NCI-H1694 (cell line): ENCODE results near the gene ARGLU1.
A peak's percentile ranks its signal among the peaks of the same experiment; 100 is the strongest.

Source experiments
- DNase-seq: peaks from one replicate; lab custom pipeline; 2025; lab: John Stamatoyannopoulos, UW

The ARGLU1 gene

DNA sequence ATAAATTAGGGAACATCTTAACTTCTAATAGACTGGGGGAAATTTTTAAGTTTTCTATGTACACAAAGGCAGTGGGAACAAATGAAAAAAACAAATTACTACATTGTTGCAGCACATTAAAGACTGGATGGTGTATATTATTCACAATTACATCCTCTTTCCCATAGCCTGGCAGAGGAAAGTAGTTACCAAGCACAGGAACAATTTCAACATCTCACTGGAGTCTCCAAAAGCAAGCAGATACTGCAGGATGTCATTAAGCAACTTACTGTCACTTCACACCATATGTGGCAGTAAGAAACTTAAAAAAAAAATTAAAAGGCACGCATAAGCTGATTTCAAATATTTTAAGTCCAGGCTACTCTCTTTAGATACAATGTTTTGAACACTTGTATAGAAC lies 26.1 kb downstream of the ARGLU1 start:
- no peak for DNase-seq

DNA sequence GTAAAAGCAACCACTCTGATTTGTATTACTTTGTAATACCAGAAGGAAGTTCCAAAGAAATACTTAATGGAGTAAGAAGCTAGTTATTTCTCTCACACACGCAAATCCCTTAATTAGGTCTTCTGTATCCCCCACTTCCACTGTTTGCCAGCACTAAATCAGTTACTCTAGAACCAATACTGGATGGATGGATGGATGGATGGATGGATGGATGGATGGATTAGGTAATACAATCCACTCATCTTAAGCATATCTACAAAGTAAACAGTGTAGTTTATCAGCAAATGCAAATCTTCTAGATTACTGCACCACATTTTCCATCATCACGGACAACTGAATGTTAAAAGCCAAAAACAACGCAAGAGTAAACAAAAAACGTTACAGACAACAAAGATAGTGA lies 27.3 kb downstream of the ARGLU1 start:
- DNase-seq = no peak

DNA sequence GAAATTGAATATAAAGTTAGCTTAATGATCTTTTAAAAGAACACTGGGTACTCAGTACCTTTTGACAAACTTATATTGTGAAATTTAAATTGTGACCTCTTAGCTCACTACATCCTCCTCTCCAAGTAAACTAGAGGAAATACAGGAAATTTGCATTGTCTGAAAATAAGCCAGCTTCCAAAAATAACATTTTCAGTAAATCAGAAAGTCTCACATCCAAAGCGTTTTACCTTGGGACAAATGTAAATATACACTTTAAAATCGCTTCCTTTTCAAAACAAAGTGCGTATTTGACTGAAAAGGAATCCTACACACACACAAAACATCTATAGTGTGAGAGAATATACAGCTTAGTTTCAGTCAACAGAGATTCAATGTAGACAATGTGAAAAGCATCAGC lies 30.4 kb downstream of the ARGLU1 start:
- no peak for DNase-seq

DNA sequence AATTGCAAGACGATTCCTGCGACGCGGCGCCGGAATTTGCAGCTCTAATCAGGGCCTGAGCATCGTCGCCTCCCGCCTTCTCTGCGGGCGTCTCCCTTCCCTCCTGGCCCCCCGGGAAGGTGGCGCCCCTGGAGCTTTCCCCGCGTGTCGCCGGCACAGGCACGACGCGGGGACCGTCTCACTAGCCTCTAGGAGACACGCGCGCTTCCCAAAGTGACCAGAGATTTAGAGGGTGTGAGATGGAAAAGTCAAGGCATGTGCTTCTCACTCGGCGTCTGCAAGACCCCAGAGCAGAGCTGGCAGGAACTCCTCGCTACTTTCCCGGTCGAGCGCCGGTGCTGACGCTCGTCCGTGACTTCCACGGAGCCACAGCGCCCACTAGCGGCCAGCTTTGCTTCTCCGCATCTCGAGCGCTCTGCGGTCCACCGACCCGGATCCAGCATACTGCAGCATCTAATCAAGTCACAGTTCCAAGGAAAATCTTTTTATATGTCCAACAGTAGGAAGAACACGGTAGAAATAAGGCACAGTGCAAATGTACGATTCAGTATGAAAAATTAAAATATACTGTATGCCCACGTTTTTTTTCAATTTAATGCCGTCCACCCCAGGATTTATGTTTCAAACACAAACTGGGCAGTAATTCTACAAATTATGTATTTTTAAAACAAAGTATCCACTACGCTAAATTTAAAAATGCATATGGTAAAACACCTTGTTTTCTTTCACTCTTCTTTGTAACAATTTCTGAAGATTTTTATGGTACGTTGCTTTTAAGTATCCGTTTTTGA lies 31.5 kb downstream of the ARGLU1 start:
- DNase-seq = peak; percentile 89

DNA sequence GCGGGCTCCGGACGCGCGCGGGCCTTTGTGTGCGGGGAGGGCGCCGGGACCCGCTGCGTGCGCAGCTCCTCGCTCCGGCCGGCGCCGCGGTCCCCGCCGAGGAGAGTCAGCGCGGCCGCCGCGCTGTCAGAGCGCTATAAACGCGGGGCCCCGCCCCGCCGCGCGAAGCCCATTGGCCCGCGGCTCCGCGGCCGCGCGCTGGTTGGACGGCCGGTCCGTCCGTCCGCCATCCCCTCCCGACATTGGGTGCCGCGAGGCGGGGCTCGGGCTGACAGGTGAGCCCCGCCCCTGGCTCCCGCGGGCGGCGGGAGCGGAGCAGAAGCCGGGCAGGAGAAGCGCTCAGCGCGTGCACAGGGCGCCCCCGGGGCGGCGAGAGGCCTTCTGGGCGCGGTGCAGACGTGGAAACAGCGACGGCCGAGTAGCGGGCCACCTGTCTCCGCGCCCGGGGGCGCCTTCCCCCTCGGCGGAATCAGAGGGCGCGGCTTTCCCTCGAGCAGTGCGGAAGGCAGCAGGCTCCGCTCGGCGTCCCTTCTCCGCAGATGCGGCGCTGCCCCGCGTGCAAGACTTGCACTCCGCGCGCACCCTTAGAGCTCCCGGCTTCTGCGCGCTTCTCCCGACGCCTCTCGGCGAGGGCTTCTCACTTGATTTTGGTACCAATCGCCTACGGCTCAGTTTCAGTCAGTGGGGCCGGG lies 32.2 kb downstream of the ARGLU1 start, which contains the start of gene EFNB2:
Gene EFNB2 (minus strand): TSS at position 111 of the 692 bp plus-strand sequence. CDS start 698 bp downstream, outside the sequence.
- peak; percentile 88 for DNase-seq

DNA sequence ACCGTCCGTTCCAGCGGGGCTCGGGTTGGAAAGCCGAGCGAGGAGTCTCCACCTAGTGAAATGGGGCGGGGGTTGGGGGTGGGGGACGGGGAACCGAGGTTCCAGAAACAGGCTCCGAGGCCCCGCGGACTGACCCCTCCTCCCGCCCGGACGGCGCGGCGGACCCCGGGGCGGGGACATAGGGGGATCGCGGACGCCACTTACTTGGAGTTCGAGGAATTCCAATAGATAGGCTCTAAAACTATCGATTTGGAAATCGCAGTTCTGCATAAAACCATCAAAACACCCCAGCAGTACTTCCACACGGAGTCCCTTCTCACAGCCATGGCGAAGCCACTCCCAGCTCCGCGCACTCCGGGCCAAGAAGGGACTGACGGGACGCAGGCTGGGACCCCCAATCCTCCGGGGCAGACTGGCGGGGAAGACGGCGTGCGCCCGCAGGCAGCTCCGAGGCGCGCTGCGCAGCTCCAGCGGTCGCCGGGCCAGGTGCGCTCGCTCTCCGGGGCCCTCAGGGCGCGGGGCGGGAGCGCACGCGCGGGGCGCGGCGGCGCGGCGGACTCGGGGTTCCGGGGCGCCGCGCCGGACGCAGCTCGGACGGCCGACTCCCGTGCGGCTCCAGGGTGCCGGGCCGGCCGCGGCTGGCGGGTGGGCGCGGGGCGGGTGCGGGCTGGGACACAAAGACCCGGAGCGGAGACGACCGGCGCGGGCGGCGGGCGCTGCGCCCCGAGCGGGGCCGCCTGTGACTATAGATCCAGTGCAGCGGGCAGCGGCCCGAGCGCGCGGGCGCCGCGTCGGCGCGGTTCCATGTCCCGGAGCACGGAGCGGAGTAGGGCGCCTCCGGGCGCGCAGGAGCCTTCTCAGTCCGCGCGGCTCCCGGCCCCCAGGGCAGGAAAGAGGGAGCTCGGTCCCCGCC lies 33.0 kb downstream of the ARGLU1 start:
- no peak for DNase-seq

DNA sequence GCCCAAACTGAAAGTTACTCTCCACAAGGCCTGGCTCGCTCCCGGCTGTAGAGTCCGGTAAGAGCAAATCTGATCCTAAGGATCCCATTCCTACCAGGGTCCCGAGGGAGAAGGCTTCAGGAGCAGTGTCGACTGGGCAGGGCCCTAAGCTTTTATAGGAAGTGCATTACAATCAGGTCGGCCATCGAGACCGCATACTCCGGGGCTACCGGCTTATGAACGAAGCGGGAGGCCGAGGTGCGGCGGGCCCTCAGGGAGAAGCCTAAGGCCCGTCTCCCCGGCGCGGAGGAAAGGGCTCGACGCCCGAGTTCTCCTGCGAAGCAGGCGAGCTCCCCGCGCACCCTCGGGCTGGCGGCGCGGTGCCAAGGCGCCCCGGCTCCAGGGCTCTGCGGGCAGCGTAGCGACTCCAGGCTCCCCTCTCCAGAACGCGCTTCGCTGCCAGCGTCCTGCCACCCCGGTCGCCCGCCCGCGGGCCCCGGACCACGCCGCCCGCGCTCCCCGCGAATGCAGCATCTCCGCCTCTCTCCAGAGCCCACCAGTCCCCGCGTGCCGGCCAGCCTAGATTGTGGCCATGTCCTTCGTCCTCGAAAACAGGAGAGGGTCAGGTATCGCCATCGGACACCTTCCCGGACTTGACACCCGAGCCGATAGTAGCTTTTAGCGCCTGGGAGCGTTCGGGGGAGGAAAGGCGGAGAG lies 33.8 kb downstream of the ARGLU1 start:
- peak; percentile 28 for DNase-seq

DNA sequence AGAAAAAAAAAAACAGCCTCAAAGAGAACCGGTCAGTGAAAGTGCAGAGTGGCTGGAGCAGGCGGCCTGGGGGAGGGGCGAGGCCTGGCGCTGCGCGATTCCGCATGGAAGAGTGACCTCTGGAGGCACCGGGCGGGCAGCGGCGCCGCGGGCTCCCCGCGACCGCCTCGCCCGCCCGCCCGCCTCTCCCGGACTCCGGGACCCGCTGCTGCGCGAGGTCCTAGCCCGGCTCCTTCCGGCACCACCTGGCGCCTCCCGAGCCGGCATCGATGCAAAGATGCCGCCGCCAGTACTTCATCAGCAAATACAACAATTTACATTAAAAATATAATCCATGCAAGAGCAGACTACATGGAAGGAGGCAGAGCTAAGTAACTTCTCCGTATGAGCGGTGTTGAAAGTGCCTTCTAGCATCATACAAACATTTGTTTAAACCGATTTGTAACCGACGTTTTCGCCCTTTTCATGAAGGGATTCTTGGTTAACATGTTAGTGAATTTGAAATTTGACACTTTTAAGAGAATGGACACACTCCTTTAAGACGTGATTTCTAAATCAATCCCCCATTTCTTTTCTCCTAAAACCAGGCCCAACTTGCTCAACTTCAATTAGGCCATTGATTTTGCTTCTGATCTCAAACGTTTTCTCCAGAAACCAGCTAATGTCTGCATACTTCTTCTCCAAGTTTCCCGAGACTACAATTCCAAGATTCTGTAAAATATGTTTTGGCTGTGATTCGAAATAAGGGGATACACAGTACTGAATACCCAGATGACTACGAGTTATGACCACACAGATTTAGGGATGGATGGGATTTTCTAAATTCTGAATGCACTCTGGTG lies 34.6 kb downstream of the ARGLU1 start:
- peak; percentile 30 for DNase-seq

DNA sequence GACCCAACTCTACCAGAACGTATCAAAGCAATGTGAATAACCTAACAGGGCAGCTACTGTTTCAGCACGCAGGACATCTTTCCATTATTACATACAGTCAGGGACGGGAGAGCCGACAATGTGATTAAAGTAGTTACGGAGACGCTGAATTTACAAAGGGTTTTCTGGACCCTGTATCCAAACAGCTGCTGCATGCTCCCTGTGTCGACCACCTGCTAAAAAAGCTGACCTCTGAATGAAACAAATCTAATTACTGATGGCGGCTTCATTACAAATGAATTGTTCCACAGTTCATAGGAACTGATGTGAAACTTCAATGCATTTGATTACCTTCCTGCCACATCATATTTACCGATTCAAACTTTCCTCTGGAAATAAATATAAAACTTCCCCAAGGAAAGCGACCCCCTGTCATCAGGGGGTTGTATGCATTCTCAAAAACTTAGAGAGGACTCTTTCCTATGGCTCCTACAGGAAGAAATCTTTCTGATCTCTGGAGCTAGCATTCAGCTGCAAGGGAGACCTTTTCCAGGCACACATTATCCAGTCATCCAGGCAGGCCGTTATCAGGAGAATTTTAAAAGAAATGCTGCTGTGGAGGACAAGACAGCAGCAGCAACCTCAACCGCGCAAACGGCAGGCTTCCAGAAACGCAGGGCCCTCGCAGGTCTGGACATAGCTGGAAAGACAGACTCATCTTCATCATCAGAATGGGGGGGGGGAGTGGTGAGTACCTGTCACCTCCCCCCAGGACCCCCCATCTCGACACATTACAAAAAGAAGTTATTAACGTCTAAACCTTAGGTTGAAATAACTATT lies 35.6 kb downstream of the ARGLU1 start:
- no peak for DNase-seq

DNA sequence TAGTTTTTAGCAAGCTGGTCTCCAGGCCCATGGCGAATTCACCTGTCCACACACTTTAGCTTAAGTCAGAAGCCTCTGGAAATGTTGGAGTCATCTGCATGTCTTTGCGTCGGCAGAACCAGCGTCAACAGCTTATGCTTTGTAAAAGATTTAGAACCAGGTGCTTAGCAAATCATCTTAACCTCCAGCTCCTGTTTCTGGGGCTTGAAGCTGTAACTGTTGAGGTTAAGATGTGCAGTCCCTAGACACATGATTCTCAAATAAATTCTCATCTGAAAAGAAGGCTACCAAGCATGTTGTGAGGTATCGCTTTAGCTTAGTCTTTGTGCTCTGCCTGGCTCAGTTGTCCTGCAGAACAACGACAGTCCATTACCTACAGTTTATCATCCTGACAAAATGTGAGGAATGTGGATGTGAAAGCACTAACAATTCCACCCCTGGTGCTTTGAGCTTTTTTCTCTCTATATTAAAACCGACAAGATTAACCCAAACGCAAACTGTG lies 36.9 kb downstream of the ARGLU1 start:
- DNase-seq = no peak

DNA sequence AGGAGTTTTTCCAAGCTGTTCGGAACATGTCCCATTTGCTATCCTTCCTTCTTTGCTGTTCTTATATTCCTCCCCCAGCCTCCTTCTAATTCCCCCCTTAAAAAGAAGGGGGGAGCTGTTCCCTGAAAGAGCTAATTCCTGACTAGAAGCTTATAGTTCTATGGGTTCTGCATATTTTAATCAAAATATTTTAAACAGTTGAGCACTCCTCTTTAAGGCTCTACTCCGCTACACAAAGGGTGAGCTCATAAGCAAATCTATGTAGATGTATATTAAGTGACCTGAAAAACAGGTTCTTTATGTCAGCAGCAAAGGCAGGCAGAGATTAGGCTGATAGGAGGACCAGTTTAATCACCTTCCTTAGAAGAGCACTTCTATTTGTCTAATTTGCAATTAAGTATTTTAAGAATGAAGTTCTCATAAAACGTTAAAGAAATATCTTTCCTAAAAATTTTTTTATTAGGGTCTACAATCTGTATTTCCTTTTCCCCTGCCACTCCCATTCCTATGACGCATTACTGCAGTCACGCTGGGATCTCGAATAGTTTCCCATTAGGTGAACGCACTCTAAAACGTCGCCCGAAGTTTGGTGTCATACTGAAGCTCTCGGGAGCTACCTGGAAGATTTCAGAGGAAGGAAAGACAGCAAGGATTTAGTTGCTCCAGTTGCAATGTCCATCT lies 37.6 kb downstream of the ARGLU1 start:
- no peak for DNase-seq

DNA sequence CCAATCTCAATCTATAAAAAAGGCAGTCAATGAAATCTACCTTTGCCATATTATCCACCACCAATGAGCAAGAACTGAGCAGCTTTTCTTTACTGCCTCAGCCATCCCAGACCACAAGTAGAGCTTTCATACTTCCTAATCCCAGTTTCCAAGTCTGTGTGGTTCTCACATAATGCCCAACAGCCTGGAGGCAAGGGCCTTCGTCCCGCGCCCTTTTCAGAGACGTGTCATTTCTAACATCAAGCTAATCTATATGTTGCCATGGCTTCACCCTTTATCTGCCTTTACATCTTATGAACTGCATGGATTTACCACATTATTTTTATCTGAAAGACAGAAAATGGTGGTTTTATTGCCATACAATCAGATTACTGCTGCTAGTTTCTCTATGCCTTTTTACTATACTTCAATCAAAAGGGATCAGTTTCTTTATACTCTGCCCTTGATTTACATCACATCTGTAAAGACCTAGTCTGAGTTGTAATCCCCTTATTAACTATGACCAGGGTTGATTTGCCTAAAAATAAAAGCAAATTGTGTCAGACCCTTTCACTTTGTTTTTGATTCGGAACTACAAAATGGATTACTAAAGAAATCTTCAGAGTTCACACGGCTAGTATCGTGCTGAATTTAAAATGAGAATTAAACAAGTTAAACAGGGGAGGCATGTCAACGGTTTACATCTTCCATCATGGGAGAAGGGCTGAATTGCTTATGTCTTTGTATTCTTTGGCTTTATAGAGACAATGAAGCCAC lies 38.3 kb downstream of the ARGLU1 start:
- DNase-seq = no peak

DNA sequence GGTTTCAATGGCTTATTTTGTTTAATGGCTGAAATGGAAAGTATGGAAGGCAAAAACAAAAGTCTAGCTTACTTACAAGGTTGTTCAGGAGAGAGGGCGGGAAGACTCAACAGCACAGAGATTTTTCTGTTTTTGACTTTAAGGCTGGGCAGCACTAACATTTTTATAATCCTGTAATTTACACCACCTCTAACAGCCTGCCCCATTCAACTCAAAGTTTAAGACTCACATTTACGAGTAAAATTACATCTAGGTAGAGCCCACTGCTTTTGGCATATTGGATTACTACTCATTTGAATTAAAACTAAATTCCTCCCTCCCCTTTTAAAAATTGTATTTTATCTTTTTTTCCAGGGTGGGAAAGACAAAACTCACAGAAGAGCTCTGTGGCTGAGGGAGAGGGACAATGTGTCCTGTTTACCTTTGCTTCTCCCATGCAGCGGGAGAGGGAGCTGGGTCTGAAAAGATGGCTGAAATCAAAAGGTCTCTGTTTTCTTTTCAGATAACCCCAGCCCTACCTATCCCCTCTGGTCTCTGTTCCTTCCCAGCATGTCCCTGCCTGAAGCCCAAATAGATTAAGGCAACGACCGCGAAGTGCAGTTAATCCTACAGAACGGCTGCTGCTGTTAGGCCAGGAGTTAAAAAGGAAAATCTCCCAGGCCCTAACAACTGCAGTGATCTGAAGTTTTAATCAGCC lies 39.1 kb downstream of the ARGLU1 start:
- DNase-seq = no peak

DNA sequence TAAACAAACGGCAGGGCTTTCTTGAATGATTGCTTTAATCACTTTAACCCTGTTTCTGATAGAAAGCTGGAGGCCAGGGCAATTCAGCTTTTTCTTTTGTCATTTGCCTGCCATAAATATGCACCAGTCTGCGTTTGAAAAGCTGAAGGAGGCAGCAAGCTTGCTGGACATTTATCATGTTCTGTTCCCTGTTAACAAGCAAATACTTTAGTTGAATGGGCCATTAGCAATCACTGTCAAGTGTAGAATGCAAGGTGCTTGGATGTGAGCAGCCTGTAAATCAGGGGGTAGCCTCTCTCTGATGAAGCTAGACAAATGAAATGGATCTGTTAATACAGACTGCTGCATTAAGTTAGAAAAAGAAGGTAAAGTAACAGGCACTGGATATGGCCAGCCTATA lies 40.1 kb downstream of the ARGLU1 start:
- no peak for DNase-seq

DNA sequence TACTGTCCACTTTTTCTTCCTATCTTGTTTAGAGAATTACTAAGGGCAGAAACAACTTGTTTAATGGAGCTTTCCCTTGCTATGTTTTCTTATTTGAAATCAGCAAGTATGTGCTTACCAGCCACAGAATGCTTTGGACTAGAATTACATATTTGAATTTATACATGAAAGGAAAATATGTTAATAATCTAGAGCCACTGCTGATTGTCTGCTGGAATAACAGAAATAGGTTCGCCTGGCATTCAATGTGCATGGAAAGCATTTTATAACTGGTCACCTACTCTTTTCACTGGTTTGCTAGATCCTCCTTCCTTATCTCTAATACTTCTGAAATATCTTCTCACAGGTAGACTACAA lies 40.5 kb downstream of the ARGLU1 start:
- DNase-seq = no peak

DNA sequence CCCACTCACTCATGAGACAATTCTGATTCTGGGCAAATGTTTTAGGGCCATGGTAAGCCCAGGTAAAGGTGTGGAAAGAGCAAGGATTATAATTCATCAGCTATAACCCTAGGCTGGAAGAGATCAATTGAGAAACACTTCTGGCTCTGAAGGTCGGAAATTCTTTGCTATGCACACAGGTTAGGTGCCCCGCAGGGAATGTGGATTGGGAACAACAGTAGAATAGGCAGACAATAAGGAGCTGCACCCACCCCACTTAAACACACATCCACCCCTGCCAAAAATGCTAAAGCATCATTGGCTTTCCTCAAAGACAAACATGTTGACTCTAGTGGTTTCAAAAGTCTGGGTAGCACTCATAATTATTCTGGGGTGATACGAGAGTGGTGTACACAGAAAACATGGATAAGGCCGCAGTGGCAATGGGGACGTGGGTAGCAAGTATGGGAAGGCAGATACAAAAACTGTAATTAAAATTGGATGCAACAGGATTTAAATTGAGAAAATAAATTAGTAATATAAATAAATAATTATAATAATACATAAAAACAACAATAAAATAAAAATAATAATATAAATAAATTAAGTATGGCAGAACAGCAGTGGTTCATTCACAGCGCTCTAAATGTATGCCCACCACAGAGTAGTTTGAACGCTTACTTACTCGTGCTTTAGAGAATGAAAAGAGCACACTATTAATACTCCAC lies 41.0 kb downstream of the ARGLU1 start:
- no peak for DNase-seq

DNA sequence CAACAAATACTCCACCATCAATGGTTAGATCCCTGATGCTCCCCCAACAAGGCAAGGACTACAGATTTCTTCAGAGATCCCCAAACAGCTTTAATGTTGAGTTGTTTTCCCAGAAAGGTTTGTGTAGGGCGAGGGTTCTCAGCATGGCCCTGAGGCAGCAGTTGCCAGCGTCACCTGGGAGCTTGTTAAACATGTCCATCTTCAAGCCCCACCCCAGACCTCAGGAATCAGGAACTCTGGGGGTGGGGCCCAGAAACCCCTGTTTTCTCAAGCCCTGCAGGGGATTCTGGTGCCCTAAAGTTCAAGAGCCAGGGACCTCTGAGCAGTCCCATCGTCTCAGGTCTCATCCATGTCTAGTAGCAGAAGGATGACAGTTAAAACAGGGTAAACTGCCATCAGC lies 42.1 kb downstream of the ARGLU1 start:
- DNase-seq = no peak
